GM23338 (cell line): Measurements from ENCODE around the gene ZNF222. TPM values are rescaled to one million over a fixed set of nuclear protein-coding genes. Genes with fewer than 3 reads are reported as not detected.

ENCODE experiments used
- ATAC-seq: fragments of 200-7000 bp; cut with Tn5 transposase; 3 replicates; pipeline ENCODE4 v1.9.1; 2020
- DNase-seq: peaks from one replicate; pipeline ENCODE4 v3.0.0-alpha.2; 2015; ENCODE audit warnings: low spot score
- H2AFZ ChIP-seq: fragments of 200-600 bp; sonication (generic); 2 replicates; pipeline ENCODE4 v1.8.0; 2016; ENCODE audit warnings: antibody characterized with exemption, mild to moderate bottlenecking, moderate library complexity
- H3F3A ChIP-seq: fragments of 200-600 bp; sonication (generic); replicated peaks from 2 replicates; pipeline ENCODE4 v1.8.0; 2017; ENCODE audit warnings: antibody characterized with exemption, mixed run types, low read depth
- H3K27ac ChIP-seq: fragments of 200-600 bp; sonication (generic); 2 replicates; pipeline ENCODE4 v1.6.1; 2016; ENCODE audit warnings: low read depth
- H3K27me3 ChIP-seq: fragments of 200-600 bp; sonication (generic); 2 replicates; pipeline ENCODE4 v1.8.0; 2016; ENCODE audit warnings: mild to moderate bottlenecking, mixed run types, moderate library complexity; ENCODE audit not compliant: insufficient read depth
- H3K36me3 ChIP-seq: fragments of 200-600 bp; sonication (generic); 2 replicates; pipeline ENCODE4 v1.8.0; 2016; ENCODE audit warnings: mild to moderate bottlenecking; ENCODE audit not compliant: insufficient read depth
- H3K4me1 ChIP-seq: fragments of 200-600 bp; sonication (generic); 2 replicates; pipeline ENCODE4 v1.8.0; 2016; ENCODE audit warnings: mild to moderate bottlenecking, moderate library complexity; ENCODE audit not compliant: insufficient read depth
- H3K4me2 ChIP-seq: fragments of 200-600 bp; sonication (generic); 2 replicates; pipeline ENCODE4 v1.7.1; 2017; ENCODE audit warnings: mixed run types
- H3K4me3 ChIP-seq: fragments of 200-600 bp; sonication (generic); 2 replicates; pipeline ENCODE4 v1.6.1; 2016; ENCODE audit warnings: mixed run types
- H3K79me2 ChIP-seq: fragments of 200-600 bp; sonication (generic); replicated peaks from 2 replicates; pipeline ENCODE4 v1.8.0; 2017; ENCODE audit warnings: mild to moderate bottlenecking; ENCODE audit not compliant: insufficient read depth
- H3K9me2 ChIP-seq: fragments of 200-600 bp; sonication (generic); 2 replicates; pipeline ENCODE4 v1.8.0; 2017; ENCODE audit not compliant: insufficient read depth
- H4K20me1 ChIP-seq: fragments of 200-600 bp; sonication (generic); replicated peaks from 2 replicates; pipeline ENCODE4 v1.8.0; 2017; ENCODE audit warnings: mild to moderate bottlenecking; ENCODE audit not compliant: insufficient read depth
- H3K27ac Mint-ChIP-seq: 2 replicates; pipeline ENCODE4 v1.8.0; 2020; ENCODE audit warnings: inconsistent platforms, mild to moderate bottlenecking, moderate library complexity, mixed read lengths
- H3K27me3 Mint-ChIP-seq: 3 replicates; pipeline ENCODE4 v1.8.0; 2022; ENCODE audit warnings: low read depth, mild to moderate bottlenecking, moderate library complexity, mixed read lengths, inconsistent platforms; ENCODE audit not compliant: insufficient read depth, poor library complexity
- H3K36me3 Mint-ChIP-seq: 3 replicates; pipeline ENCODE4 v1.8.0; 2021; ENCODE audit warnings: low read depth, mild to moderate bottlenecking, inconsistent platforms, moderate library complexity, mixed read lengths
- H3K4me1 Mint-ChIP-seq: 3 replicates; pipeline ENCODE4 v1.8.0; 2020; ENCODE audit warnings: mild to moderate bottlenecking, inconsistent platforms, mixed read lengths
- H3K4me3 Mint-ChIP-seq: 3 replicates; pipeline ENCODE4 v1.8.0; 2021; ENCODE audit warnings: moderate library complexity, mild to moderate bottlenecking, inconsistent platforms, mixed read lengths
- H3K9me3 Mint-ChIP-seq: 3 replicates; pipeline ENCODE4 v1.8.0; 2020; ENCODE audit warnings: moderate library complexity, mild to moderate bottlenecking, inconsistent platforms, mixed read lengths
- CREB1 ChIP-seq: fragments of 250-450 bp; sonication (Bioruptor Pico); IDR thresholded peaks from 2 replicates; pipeline ENCODE4 v1.5.0; 2020; ENCODE audit warnings: low read depth, mild to moderate bottlenecking, moderate library complexity
- CTCF ChIP-seq, 2 experiments: fragments of 200-600 bp in 1 of 2; sonication (generic) in 1 of 2; conservative IDR thresholded peaks; 2 replicates each; pipeline versions ENCODE4 v1.5.1 to v1.6.1; 2016 to 2017; ENCODE audit warnings: antibody characterized with exemption in 2 of 2, low read depth in 2 of 2, mild to moderate bottlenecking in 2 of 2, moderate library complexity in 1 of 2
- EZH2 ChIP-seq: fragments of 200-600 bp; sonication (generic); IDR thresholded peaks from one replicate; pipeline ENCODE4 v1.8.0; 2017; ENCODE audit warnings: antibody characterized with exemption, mild to moderate bottlenecking, low read depth; ENCODE audit not compliant: unreplicated experiment
- EZH2phosphoT487 ChIP-seq: fragments of 200-600 bp; sonication (generic); IDR thresholded peaks from one replicate; pipeline ENCODE4 v1.8.1; 2018; ENCODE audit warnings: antibody characterized with exemption; ENCODE audit not compliant: unreplicated experiment
- JUNB ChIP-seq: IDR thresholded peaks from one replicate; pipeline ENCODE4 v1.6.1; 2016; ENCODE audit warnings: antibody characterized with exemption; ENCODE audit not compliant: unreplicated experiment
- NANOG ChIP-seq: IDR thresholded peaks from 2 replicates; pipeline ENCODE4 v1.6.1; 2016; ENCODE audit warnings: antibody characterized with exemption, borderline replicate concordance
- POLR2AphosphoS5 ChIP-seq: IDR thresholded peaks from 2 replicates; pipeline ENCODE4 v1.6.1; 2016; ENCODE audit warnings: antibody characterized with exemption, low read depth
- STAT1 ChIP-seq: IDR thresholded peaks from one replicate; pipeline ENCODE4 v1.6.1; 2016; ENCODE audit warnings: antibody characterized with exemption; ENCODE audit not compliant: unreplicated experiment
- ZNF114 ChIP-seq: fragments of 250-450 bp; sonication (Bioruptor Pico); IDR thresholded peaks from 2 replicates; pipeline ENCODE4 v1.5.0; 2020; ENCODE audit warnings: mild to moderate bottlenecking, moderate library complexity
- ZNF331 ChIP-seq: fragments of 250-450 bp; sonication (Bioruptor Pico); IDR thresholded peaks from 2 replicates; pipeline ENCODE4 v1.5.0; 2020; ENCODE audit warnings: low read depth, mild to moderate bottlenecking, moderate library complexity
- polyA plus RNA-seq: library from polyadenylated mRNA; unstranded; fragments of >200 nt; fragmentation: Nextera tagmentation; extraction: Ambion mirVana; gene quantifications from 2 replicates; pipeline ENCODE4 v1.2.1, GENCODE V29; 2016
- total RNA-seq: library from RNA; depleted of rRNA; stranded (reverse); fragments of >200 nt; shearing (Covaris generic); gene quantifications from 2 replicates; pipeline ENCODE4 v1.2.3, GENCODE V29; 2014
- TF ChIP-seq, protein P1 (sequence below): IDR thresholded peaks from one replicate; pipeline ENCODE4 v1.6.1; 2018; ENCODE audit warnings: antibody characterized with exemption; ENCODE audit not compliant: unreplicated experiment

Gene ZNF222
- total and polyA plus RNA-seq, 2 experiments from 2014 or later = 2.3 to 2.6 TPM

- TF ChIP-seq EZH2 = no peak
- TF ChIP-seq POLR2AphosphoS5 = no peak
- no peak for TF ChIP-seq NANOG
- TF ChIP-seq STAT1 = no peak
Measured at GRCh38 chr19:44032001-44032610, 6.9 kb downstream of the ZNF222 start (continued).

DNA sequence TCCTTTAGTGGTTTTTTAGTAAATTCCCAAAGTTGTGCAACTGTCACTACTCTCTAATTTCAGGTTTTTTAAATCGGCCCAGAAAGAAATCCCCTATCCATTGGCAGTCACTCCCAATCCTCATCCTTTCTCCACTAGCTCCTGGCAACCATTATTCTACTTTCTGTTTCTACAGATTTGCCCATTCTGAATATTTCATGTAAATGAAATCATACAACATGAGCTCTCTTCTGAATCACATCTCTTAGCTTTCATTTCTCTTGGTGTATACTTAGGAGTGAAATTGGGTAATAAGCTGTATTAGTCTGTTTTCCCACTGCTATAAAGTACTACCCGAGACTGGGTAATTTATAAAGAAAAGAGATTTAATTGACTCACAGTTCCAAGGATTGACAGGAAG is 17.0 kb downstream of the ZNF222 start:
- no peaks in the 10 kb centered on the region for H3K4me1 Mint-ChIP-seq
- Histone ChIP-seq H2AFZ (no peak overlapping the region), H3K27ac (no peak overlapping the region), H3K4me3 (no peak overlapping the region), H3K36me3 (no peaks in the 10 kb centered on the region), H3K4me1 (no peaks in the 10 kb centered on the region), H3K9me2 (no peaks in the 10 kb centered on the region), H3F3A (no peaks in the 10 kb centered on the region), H4K20me1 (no peaks in the 10 kb centered on the region), H3K79me2 (no peaks in the 10 kb centered on the region), H3K27me3 (no peaks in the 10 kb centered on the region; the same call in 1 of the 2 replicates), H3K4me2 (no peak overlapping the region)
- DNase-seq (no peak), ATAC-seq (no peak)
- H3K27ac Mint-ChIP-seq = no peak overlapping the region
- no peak overlapping the region for H3K4me3 Mint-ChIP-seq
- peaks cover 53% of the 10 kb centered on the region for H3K9me3 Mint-ChIP-seq
- no peak for TF ChIP-seq POLR2AphosphoS5
- TF ChIP-seq EZH2 = no peak
- no peak for TF ChIP-seq CTCF (conservative IDR thresholded peaks at IDR 0.05; ENCODE audit: low read depth in 2 of 2)
- no peak for TF ChIP-seq ZNF114
- TF ChIP-seq JUNB = no peak
- no peak for TF ChIP-seq NANOG
- TF ChIP-seq EZH2phosphoT487 = no peak
- TF ChIP-seq, protein P1, sequence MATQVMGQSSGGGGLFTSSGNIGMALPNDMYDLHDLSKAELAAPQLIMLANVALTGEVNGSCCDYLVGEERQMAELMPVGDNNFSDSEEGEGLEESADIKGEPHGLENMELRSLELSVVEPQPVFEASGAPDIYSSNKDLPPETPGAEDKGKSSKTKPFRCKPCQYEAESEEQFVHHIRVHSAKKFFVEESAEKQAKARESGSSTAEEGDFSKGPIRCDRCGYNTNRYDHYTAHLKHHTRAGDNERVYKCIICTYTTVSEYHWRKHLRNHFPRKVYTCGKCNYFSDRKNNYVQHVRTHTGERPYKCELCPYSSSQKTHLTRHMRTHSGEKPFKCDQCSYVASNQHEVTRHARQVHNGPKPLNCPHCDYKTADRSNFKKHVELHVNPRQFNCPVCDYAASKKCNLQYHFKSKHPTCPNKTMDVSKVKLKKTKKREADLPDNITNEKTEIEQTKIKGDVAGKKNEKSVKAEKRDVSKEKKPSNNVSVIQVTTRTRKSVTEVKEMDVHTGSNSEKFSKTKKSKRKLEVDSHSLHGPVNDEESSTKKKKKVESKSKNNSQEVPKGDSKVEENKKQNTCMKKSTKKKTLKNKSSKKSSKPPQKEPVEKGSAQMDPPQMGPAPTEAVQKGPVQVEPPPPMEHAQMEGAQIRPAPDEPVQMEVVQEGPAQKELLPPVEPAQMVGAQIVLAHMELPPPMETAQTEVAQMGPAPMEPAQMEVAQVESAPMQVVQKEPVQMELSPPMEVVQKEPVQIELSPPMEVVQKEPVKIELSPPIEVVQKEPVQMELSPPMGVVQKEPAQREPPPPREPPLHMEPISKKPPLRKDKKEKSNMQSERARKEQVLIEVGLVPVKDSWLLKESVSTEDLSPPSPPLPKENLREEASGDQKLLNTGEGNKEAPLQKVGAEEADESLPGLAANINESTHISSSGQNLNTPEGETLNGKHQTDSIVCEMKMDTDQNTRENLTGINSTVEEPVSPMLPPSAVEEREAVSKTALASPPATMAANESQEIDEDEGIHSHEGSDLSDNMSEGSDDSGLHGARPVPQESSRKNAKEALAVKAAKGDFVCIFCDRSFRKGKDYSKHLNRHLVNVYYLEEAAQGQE = no peak
- TF ChIP-seq CREB1 = no peak
- TF ChIP-seq ZNF331 (CRISPR knock-in tag) = no peak
- peaks cover 2% of the 10 kb centered on the region for H3K27me3 Mint-ChIP-seq
- no peaks in the 10 kb centered on the region for H3K36me3 Mint-ChIP-seq
